Measurements from ENCODE around the gene PSME3IP1.

GRCh38 chr16:57102888-57103851 lies 82.7 kb downstream of the PSME3IP1 start:
- no peak for TF ChIP-seq ZBTB11 (tag by site-specific recombination; conservative IDR thresholded peaks at IDR 0.05; ENCODE audit: low read depth)
- no peak for TF ChIP-seq CTCF (tag by site-specific recombination; IDR thresholded peaks at IDR 0.05)
- no peak for TF ChIP-seq ZNF292 (tag by site-specific recombination; IDR thresholded peaks at IDR 0.05; ENCODE audit: borderline replicate concordance, low read depth)

Data from HEK293 (cell line).